ENCODE measurements around the gene MID1. TPM values are rescaled to one million over a fixed set of nuclear protein-coding genes. Genes with fewer than 3 reads are reported as not detected.

MID1 gene
- 10 to 100 TPM; 20.0 to 31.5 (median 26.9) TPM for polyA plus RNA-seq (ENCODE audit: insufficient read length in 10 of 10)
- long read RNA-seq, donor 1, full-length matches to known transcripts: 5 of 5 reads
- long read RNA-seq, donor 1, partial matches to known transcripts: 0 of 5 reads
- long read RNA-seq, donor 1, other reads (novel, unspliced or antisense): 0 of 5 reads
- long read RNA-seq, donor 2, full-length matches to known transcripts: 3 of 3 reads
- long read RNA-seq, donor 2, partial matches to known transcripts: 0 of 3 reads
- long read RNA-seq, donor 2, other reads (novel, unspliced or antisense): 0 of 3 reads
- long read RNA-seq, donor 3: 0 reads
- long read RNA-seq, donor 4, full-length matches to known transcripts: 3 of 3 reads
- long read RNA-seq, donor 4, partial matches to known transcripts: 0 of 3 reads
- long read RNA-seq, donor 4, other reads (novel, unspliced or antisense): 0 of 3 reads
- long read RNA-seq, donor 5, partial matches to known transcripts: 0 of 2 reads
- long read RNA-seq, donor 5, other reads (novel, unspliced or antisense): 0 of 2 reads
- long read RNA-seq, donor 6, full-length matches to known transcripts: 4 of 4 reads
- long read RNA-seq, donor 6, partial matches to known transcripts: 0 of 4 reads
- long read RNA-seq, donor 6, other reads (novel, unspliced or antisense): 0 of 4 reads
- long read RNA-seq, donor 7, full-length matches to known transcripts: 4 of 4 reads
- long read RNA-seq, donor 7, partial matches to known transcripts: 0 of 4 reads
- long read RNA-seq, donor 7, other reads (novel, unspliced or antisense): 0 of 4 reads
- long read RNA-seq, donor 8, full-length matches to known transcripts: 1 of 1 reads
- long read RNA-seq, donor 8, partial matches to known transcripts: 0 of 1 reads
- long read RNA-seq, donor 8, other reads (novel, unspliced or antisense): 0 of 1 reads
- long read RNA-seq, donor 9, full-length matches to known transcripts: 1 of 1 reads
- long read RNA-seq, donor 9, partial matches to known transcripts: 0 of 1 reads
- long read RNA-seq, donor 9, other reads (novel, unspliced or antisense): 0 of 1 reads

GRCh38 chrX:10620121-10620699 lies at the start of gene MID1:
Gene MID1 (minus strand): TSS chrX:10620585. CDS start chrX:10567547, 53,038 bp downstream.
- peak; percentile 78 to 93 (median 84) for DNase-seq

- no peak for DNase-seq
Measured at GRCh38 chrX:10667143-10667542, 46.8 kb upstream of the MID1 start.

DNA sequence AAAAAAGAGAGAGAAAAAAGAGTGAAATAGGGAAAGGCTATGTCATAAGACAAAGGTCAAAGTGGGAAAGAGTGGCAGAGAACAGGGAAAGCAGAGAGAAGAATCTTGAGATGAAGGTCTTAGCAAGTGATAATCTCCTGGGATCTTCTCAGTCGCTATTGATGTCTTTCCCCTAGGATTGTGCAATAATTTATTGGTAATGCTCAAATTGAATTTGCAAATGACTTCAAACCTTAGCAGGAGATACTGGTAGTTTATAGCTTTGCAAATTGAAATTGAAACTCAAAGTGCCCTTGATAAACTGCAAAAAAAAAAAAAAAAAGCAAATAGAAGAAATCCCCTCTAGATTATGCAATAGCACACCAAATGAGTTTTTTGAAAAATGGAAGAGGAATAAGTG lies 45.7 kb upstream of the MID1 start:
- DNase-seq: no peak

- DNase-seq: no peak
Measured at GRCh38 chrX:10665681-10666080, 45.3 kb upstream of the MID1 start.

DNA sequence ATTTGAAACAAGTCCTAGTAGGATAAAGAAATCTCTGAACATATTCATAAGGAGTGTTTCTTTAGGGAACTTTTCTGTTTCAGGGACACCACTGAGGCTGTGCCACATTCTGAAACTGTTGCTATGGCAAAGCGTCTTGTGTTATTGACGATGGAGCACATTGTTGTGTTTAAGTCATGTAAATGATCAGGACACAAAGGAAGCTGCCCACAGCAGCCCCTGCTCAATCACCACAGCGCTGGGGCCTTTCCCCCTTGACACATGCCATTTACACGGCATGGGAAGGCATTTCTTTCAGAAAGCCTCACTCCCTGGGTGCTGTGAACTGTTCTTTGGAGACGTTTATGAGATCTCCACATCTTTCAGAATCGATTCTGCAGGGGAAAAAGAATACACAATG lies 39.8 kb upstream of the MID1 start:
- DNase-seq: no peak

DNA sequence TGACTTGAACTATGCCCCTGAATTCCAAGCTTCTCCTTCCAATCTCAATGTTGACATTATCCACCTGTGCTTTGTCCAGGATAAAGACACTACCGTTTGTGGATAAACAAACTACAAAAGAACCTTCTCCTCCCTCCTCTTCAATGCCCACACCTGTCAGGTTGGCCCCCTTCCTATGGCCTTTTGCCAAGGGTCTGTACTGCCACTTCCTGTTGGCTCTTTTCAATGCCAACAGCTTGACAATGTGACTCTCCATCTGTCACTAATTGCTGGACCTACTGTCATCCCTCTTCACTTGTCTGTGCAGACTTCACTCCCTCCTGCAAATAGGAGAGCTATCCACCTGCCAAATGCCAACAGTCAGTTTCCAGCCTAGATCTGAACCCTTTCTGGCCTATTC lies 35.8 kb upstream of the MID1 start:
- no peak for DNase-seq

GRCh38 chrX:10654960-10655359 lies 34.6 kb upstream of the MID1 start:
- peak; percentile 51 to 75 (median 52) for DNase-seq

- peak in 1 of 3 donors; percentile 51 for DNase-seq
Measured at GRCh38 chrX:10653302-10653701, 32.9 kb upstream of the MID1 start.

DNA sequence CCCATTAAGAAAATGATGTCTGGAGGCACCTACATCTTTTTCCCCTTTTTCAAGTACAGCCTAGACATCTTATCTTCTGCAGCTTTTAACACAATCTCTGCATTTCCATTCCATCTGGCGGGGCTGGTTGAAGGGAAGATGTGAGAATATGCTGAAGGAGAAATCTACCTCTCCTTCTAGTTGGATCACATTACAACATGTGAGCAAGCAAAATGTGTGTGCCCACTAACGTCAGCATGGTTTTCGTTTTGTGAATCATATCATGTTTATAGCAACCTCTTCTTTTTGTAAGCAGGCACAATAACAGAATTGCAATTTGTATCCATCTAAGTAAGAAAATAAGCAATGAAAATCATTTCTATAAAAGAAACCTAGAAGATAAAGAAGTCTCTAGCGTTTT lies 28.9 kb upstream of the MID1 start:
- no peak for DNase-seq

DNA sequence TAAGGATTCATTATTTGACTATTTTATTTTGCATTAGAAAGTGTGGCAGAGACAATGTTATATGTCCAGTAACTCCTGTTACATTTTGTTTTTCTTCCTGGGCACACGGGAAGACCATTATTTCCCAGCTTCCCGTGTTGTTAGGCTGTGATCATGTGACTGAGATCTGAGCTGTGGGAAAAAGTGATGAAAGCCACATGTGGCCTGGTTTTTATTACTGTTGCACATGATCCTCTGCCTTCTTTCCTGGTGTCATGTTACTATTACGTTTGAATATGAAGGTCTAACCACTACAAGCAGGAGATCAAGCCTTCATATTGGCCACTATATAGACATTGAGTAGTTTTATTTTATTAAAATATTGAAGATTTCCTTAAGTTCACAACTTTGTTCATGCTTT lies 28.2 kb upstream of the MID1 start:
- DNase-seq: peak in 2 of 3 donors; percentile 43 to 53

DNA sequence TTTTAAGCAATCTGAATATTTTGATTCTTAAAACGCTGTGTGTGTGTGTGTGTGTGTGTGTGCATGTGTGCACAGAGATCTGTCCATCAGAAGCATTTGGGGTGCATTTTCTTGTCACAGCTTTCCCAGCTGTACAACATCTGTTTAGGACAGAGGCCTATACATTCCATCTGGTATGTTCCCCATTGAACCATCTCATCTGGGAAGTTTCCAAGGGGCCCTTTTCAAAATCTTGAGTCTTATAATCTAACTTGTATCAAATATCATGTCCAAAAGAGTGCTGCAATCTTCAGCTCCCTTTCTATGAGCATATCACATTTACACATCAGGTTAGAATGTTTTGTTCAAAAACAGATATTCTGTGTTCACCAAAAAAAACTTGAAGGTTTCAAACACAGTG lies 16.5 kb upstream of the MID1 start:
- DNase-seq: no peak

DNA sequence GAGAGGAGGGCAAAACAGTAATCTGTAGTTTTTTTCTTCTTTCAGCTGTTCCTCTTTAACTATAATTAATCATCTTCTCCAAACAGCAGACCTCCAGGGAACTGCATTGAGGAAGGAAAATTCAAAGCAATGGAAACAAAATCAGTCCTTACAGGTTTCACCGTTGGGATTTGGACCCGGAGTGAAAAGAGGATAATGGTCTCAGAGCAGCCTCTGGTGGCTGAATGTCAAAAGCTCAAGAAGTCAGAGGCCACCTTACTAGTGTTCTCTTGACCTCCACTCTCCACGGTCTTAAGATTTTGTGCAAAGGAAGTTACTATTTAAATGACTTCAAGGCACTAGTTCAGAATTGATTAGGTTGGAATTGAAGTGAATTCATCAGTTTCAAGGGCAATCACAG lies 16.0 kb upstream of the MID1 start:
- peak in 1 of 3 donors; percentile 67 for DNase-seq

GRCh38 chrX:10634392-10635161 lies 14.2 kb upstream of the MID1 start:
- peak in 1 of 3 donors; percentile 72 for DNase-seq

DNA sequence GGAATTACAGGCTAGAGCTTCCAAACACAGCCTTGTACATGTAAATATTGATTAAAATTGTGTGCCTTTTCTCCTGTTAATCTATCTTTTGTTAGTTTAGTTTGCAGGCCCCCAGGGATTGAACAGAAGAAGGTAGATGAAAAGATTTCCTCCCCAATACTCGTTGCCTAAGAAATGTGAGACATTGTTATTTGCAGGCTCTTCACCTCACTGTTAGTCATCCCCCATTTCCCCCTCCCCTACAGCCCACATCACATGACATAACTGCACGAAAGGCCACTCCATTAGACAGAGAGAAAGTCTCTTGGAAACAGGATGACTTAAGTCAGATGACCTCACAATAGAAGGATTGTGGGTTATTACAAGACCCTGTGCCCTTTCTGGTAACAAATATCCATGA lies 13.3 kb upstream of the MID1 start:
- peak in 1 of 3 donors; percentile 59 for DNase-seq

DNA sequence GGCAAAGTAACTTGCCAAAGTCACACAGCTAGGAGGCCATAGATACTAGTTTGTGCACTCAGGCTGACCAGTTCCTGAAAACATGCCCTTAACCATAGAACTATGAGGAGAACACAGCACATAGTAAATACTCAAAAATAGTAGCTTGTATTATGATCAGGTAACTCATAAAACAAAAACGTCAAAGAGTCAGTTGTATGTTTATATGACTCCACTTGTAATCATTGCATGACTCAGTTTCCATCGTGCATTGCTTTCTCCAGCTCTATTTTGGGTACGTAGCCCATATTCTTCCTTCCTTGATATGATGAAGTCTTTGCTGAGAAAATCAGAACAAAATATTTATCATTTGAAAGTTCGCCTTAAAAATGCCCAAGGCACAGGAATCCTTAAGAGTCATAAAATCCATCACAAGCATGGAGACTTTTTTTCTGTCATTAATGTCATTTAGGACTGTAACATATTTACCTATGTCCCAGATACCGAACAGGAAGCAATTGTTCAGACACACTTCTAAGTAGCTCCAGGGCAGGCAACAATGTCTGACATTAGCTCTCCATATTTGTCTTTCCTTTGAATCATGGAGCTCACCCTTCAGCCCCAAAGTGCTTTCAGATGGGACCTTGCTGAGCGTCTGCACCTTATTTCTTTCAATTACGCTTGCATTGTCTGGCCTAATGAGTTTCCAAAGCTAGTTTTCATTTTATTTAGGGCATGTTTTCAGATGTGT lies 11.2 kb upstream of the MID1 start:
- no peak for DNase-seq

DNA sequence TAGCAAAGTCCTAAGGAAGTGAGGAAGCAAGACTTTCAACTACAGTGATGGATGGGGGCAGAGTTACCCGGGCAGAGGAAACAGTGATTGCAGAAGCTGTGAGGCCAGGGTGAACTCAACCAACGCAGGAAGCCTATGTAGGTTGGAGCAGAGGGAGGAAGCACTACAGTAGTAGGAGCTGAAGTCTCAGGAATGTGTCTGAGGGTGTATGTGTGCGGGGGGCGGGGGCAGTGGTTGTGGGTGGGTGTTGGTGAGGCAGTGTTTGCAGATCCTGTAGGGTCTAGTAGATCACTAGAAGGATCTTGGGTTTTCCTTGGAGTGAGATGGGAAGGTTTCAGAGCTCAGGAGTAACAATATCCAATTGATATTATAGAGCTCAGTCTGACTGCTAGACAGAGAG lies 9.9 kb upstream of the MID1 start:
- no peak for DNase-seq

GRCh38 chrX:10629905-10630304 lies 9.5 kb upstream of the MID1 start:
- DNase-seq: no peak

DNA sequence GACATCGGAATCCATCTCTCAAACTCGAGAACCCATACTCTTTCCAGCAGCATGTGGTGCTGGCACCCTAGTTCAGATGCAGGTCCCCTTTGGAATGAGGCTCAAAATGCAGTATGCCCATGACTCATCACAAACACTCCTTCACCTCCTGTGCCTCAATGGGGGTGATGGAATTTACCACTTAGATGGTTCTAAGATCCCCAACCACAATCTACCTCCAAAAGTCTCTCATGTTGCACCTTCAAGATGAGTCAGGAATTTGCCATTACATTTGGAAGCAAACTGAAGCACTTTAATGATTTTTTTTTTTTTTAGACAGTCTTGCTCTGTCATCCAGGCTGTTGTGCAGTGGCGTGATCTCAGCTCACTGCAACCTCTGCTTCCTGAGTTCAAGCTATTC lies 8.5 kb upstream of the MID1 start:
- DNase-seq: no peak

GRCh38 chrX:10622197-10622596 lies 1.8 kb upstream of the MID1 start:
- DNase-seq: no peak

- DNase-seq: peak in 1 of 3 donors; percentile 46
Measured at GRCh38 chrX:10619425-10620046, 849 bp downstream of the MID1 start.
